Measurements from ENCODE around the gene BAG1.
A peak's percentile ranks its signal among the peaks of the same experiment; 100 is the strongest.

Gene BAG1

DNA sequence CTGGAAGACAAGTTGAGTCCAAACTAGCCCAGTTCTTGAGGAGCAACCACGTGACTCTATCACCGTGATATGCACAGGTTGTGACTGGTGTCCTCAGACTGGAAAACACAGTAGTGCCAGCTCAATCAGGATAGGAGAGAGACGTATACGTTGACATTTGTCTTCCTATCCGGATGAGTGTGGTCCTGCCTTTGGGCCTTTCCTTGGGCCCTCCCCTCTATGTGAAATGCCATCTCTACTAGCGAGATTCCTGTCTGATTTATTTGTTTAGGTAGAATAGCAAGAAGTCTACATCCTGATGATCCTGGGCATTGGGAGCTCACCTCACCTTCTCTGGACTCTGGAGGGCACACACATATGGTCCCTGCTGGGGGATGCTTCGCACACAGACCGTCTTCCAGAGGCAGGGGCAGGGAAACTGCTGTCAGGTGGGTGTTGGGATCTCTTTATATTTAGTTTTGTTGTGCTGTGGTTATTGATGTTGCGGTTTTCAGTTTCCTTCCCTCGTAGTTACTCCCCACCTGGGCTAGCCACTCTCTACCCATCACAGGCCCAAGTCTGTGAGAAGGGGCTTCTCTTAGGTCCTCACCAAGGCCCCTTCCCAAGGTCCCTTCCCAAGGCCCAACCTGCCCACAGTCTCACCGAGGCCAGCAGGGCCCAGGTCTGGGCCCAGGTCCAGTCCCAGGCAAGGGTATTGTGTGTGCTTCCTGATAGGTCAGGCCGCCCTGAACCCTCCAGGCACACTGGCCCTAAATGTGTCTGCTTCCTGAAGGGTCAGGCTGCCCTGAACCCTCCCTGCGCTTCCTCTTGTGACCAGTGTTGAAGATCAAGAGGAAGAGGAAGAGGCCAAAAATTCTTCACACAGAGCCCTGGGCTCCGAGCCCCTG lies 43.6 kb downstream of the BAG1 start:
- Mint-ChIP-seq H3K27ac (peak overlapping the region in 1 of 2 donors; percentile 37), H3K4me1 (peaks cover 20% of the 10 kb centered on the region), H3K27me3 (no peaks in the 10 kb centered on the region), H3K4me3 (no peak overlapping the region), H3K9me3 (no peaks in the 10 kb centered on the region)
- DNase-seq (no peak), ATAC-seq (no peak)

- peak overlapping the region in 1 of 2 donors; percentile 8 for H3K27ac Mint-ChIP-seq
Observed at GRCh38 chr9:33211695-33212393, 52.7 kb downstream of the BAG1 start.

GRCh38 chr9:33210006-33210715 lies 54.3 kb downstream of the BAG1 start:
- DNase-seq (no peak), ATAC-seq (no peak)
- Mint-ChIP-seq H3K4me3 (no peak overlapping the region), H3K27ac (no peak overlapping the region), H3K9me3 (peaks cover 0 to 4% of the 10 kb centered on the region in 2 donors), H3K27me3 (no peaks in the 10 kb centered on the region), H3K4me1 (peaks cover 9% of the 10 kb centered on the region)

More at GRCh38 chr9:33211695-33212393, 52.7 kb downstream of the BAG1 start:
- Mint-ChIP-seq H3K4me3 (no peak overlapping the region), H3K9me3 (peaks cover 0 to 2% of the 10 kb centered on the region in 2 donors), H3K4me1 (peaks cover 9% of the 10 kb centered on the region), H3K27me3 (no peaks in the 10 kb centered on the region)
- ATAC-seq (no peak), DNase-seq (no peak)

GRCh38 chr9:33209394-33209793 lies 55.1 kb downstream of the BAG1 start:
- H3K27me3 Mint-ChIP-seq: no peaks in the 10 kb centered on the region
- H3K9me3 Mint-ChIP-seq: peaks cover 0 to 4% of the 10 kb centered on the region in 2 donors
- peak overlapping the region in 1 of 2 donors; percentile 5 for H3K27ac Mint-ChIP-seq
- no peak overlapping the region for H3K4me3 Mint-ChIP-seq
- peaks cover 9% of the 10 kb centered on the region for H3K4me1 Mint-ChIP-seq
- ATAC-seq (no peak), DNase-seq (no peak)

DNA sequence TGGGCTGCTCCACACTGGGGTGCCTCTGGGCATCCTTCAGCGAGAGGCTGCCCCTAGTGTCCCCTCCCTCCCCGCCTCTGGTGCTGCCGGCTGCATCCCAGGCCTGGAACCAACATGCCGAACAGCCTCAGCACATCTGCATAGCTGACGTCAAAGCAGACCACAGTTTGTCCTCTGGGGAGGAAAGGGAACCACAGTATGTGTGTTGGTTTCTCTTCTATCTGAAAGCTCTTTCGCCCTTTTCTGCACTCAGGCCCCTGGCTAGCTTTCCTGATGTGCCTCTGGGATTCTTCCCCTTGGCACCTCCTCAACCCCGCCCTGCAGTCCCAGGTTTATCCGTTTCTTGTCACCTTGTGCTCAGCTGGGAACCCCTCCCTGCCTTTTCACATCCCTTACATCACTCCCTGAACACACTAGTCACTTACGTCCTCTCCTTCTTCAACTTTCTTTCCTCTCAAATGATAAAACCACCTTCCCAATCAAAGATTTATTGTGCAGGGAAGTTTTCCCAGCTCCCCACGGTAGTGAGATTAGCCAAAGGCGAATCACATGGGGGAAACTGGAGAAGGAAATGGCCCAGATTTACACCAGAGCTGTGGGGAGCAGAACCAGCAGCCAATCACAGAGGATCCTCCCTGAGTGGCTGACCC lies 61.8 kb downstream of the BAG1 start:
- H3K4me1 Mint-ChIP-seq: peaks cover 17% of the 10 kb centered on the region
- H3K4me3 Mint-ChIP-seq: peak overlapping the region; percentile 39 to 42
- H3K27me3 Mint-ChIP-seq: peaks cover 7% of the 10 kb centered on the region
- DNase-seq (peak; percentile 30 to 56), ATAC-seq (peak; percentile 98)
- peaks cover 0 to 4% of the 10 kb centered on the region in 2 donors for H3K9me3 Mint-ChIP-seq
- no peak overlapping the region for H3K27ac Mint-ChIP-seq
